NCI-H2227 (cell line): ENCODE data around the gene HOXA3.

Experiments
- DNase-seq: peaks from one replicate; lab custom pipeline; 2025; ENCODE audit not compliant: unreplicated experiment; lab: John Stamatoyannopoulos, UW

Gene HOXA3

GRCh38 chr7:27116962-27117886 is 35.2 kb downstream of the HOXA3 start:
- DNase-seq: no peak

GRCh38 chr7:27116031-27116961 is 36.1 kb downstream of the HOXA3 start:
- DNase-seq: no peak

GRCh38 chr7:27115221-27116026 is 37.0 kb downstream of the HOXA3 start:
- no peak for DNase-seq

- DNase-seq: no peak
Observed at GRCh38 chr7:27114881-27115220, 37.5 kb downstream of the HOXA3 start.

GRCh38 chr7:27113991-27114769 is 38.2 kb downstream of the HOXA3 start:
- DNase-seq: no peak

GRCh38 chr7:27112955-27113949 is 39.1 kb downstream of the HOXA3 start:
- no peak for DNase-seq

GRCh38 chr7:27112361-27112760 is 40.0 kb downstream of the HOXA3 start:
- DNase-seq: no peak

GRCh38 chr7:27111751-27112277 is 40.6 kb downstream of the HOXA3 start:
- no peak for DNase-seq

GRCh38 chr7:27111042-27111750 is 41.2 kb downstream of the HOXA3 start:
- DNase-seq: no peak

GRCh38 chr7:27110186-27111031 is 42.0 kb downstream of the HOXA3 start:
- no peak for DNase-seq

GRCh38 chr7:27109466-27110185 is 42.8 kb downstream of the HOXA3 start:
- no peak for DNase-seq

GRCh38 chr7:27108390-27109127 is 43.8 kb downstream of the HOXA3 start:
- DNase-seq: no peak

GRCh38 chr7:27107391-27108381 is 44.7 kb downstream of the HOXA3 start:
- DNase-seq: no peak

- DNase-seq: no peak
Observed at GRCh38 chr7:27106901-27107240, 45.5 kb downstream of the HOXA3 start.
